ACHN (cell line): Measurements from ENCODE around the gene CST9L.

Experiments used
- DNase-seq: peaks from one replicate; pipeline ENCODE4 v3.0.0-alpha.2; 2015
- in situ Hi-C: cut with HindIII; loops from 2 replicates; pipeline ENCODE4 v1.10.0; 2017; ENCODE audit warnings: low sequenced_read_pairs, low pct_ligation_motif_present, low pct_unique_long_range_greater_than_20kb

CST9L gene

GRCh38 chr20:23528867-23529431, 39.3 kb downstream of the CST9L start:
- peak; percentile 6 for DNase-seq
- in situ Hi-C loops: no loop called here

DNA sequence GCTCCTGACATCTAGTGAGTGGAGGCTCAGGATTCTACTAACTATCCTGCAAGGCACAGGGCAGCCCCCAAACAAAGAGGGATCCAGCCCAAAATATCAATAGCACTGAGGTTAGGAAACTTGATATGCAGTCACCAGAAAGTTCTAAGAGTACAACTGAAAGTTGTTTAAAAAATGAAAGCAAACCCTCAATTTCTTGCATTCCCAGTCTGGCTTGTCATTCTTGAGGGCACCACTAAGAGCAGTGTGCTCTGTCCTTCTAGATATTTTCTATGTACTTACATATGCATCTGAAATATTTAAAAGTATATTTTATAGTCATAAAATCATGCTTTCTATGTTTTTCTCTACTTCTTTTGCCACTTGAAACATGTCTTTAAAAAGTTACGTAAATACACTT, 41.4 kb downstream of the CST9L start:
- no peak for DNase-seq
- in situ Hi-C loops: no loop called here

DNA sequence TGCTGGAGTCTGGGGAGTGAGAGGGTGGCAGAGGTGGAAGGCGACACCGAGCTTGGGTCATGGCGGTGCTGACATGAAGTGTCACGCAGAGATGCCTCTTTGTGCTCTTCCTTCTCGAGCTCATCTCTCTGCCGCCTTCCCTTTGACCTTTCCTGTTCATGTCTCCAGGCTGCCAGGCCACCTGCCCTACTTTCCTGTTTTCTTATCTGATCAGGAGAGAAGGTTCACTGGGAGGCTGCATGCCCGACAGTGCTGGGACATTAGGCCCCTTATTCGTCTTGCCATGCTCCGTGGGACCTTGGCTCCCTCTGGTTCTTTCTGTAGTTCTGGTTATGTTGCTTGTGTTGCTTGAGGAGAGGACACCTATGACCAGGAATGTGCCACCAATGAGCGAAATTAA, 44.1 kb downstream of the CST9L start:
- no peak for DNase-seq
- in situ Hi-C loops: no loop called here

- in situ Hi-C loops: no loop called here
- no peak for DNase-seq
Observed at GRCh38 chr20:23520185-23520584, 48.1 kb downstream of the CST9L start.

GRCh38 chr20:23519556-23519955, 48.7 kb downstream of the CST9L start:
- in situ Hi-C loops: no loop called here
- DNase-seq: no peak

GRCh38 chr20:23517719-23518118, 50.6 kb downstream of the CST9L start:
- in situ Hi-C loops: no loop called here
- DNase-seq: no peak

DNA sequence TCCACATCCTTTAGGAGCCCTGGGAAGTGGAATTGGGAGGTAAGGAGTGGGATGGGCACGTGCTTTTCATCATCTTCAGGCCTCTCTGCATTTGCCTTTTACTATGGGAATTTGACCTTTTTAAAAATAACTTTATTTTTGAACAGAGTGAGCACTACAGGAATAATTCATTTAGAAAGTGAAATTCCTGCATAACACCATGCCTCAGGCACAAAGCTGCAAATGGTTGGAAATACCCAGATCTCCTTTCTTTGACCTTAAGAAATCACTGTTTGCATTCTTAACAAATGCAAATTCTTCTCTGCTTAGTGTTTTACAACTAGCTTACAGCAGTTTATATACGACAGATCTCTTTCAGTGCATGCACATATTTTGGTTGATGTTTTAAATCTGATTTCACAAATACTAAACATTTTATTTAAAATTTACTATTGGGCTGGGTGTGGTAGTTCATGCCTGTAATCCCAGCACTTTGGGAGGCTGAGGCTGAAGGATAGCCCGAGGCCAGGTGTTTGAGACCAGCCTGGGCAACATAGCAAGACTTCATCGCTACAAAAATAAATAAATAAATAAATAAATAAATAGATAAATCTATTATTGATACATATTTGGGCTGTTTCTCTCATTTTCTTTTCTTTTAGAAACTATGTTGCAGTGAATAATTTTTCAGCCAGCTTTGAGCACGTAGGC, 52.9 kb downstream of the CST9L start:
- in situ Hi-C loops: no loop called here

GRCh38 chr20:23514848-23515247, 53.4 kb downstream of the CST9L start:
- in situ Hi-C loops: no loop called here

More for the DNA sequence above, 52.9 kb downstream of the CST9L start:
- no peak for DNase-seq

More at GRCh38 chr20:23514848-23515247, 53.4 kb downstream of the CST9L start:
- DNase-seq: no peak
